GM13977 (cell line): ENCODE data around the gene SSC5D.

ENCODE experiments used
- DNase-seq: peaks from one replicate; pipeline ENCODE4 v3.0.0; 2012; ENCODE audit warnings: low spot score
- CTCF ChIP-seq: IDR thresholded peaks from 2 replicates; pipeline ENCODE4 v1.5.1; 2012; ENCODE audit warnings: mild to moderate bottlenecking, control low read depth; ENCODE audit not compliant: insufficient read depth; ENCODE audit errors: extremely low read depth, missing control alignments
- in situ Hi-C: fragments of 300-500 bp; cut with MboI; formaldehyde crosslinking; loops from one replicate; pipeline ENCODE4 v1.12.0; 2022; ENCODE audit warnings: low sequenced_read_pairs, low pct_unique_long_range_greater_than_20kb, mixed read lengths, inconsistent platforms; ENCODE audit not compliant: unreplicated experiment

The SSC5D gene

DNA sequence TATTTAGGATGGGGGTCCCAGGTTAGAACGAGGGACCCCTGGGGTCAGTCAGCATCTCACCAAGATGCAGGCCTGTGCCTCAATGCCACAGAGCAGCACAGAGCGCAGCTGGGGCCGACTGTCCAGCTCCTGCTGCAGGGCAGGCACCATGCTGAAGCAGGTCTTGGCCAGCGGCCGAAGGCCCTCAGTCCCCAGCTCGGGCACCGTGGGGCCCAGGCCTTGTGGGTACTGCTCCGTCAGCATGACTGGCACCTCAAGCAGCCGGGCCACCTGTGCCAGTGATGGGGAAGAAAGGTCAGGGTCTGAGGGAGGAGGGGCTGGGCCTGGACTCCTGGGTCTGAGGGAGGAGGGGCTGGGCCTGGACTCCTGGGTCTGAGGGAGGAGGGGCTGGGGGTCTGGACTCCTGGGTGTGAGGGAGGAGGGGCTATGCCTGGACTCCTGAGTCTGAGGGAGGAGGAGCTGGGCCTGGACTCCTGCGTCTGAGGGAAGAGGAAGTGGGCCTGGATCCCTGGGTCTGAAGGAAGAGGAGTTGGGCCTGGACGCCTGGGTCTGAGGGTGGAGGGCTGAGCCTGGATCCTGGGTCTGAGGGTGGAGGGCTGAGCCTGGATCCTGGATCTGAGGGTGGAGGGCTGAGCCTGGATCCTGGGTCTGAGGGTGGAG, 32.5 kb upstream of the SSC5D start:
- no peak for DNase-seq
- no peak for TF ChIP-seq CTCF

DNA sequence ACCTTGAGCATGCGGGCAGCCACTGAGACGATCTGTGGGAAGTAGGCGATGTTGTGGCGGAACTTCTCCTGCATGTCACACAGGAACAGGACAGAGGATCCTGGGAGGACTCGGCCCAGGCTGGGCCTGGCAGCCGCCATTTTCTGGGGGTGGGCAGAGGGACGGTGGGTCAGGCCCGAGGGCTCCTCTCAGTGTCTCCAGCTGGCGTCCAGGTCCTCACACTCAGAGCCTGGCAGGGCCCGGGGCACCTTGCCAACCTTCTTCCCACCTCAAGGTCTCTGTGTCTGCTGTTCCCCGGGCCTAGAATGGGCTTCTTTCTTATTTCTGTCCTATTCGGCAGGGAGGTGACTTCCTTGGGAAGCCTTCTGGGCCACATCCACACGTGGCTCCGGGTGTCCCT, 31.9 kb upstream of the SSC5D start:
- no peak for TF ChIP-seq CTCF
- DNase-seq: no peak
- in situ Hi-C loops: no loop called here

More for the DNA sequence above, 32.5 kb upstream of the SSC5D start:
- in situ Hi-C loops: no loop called here

DNA sequence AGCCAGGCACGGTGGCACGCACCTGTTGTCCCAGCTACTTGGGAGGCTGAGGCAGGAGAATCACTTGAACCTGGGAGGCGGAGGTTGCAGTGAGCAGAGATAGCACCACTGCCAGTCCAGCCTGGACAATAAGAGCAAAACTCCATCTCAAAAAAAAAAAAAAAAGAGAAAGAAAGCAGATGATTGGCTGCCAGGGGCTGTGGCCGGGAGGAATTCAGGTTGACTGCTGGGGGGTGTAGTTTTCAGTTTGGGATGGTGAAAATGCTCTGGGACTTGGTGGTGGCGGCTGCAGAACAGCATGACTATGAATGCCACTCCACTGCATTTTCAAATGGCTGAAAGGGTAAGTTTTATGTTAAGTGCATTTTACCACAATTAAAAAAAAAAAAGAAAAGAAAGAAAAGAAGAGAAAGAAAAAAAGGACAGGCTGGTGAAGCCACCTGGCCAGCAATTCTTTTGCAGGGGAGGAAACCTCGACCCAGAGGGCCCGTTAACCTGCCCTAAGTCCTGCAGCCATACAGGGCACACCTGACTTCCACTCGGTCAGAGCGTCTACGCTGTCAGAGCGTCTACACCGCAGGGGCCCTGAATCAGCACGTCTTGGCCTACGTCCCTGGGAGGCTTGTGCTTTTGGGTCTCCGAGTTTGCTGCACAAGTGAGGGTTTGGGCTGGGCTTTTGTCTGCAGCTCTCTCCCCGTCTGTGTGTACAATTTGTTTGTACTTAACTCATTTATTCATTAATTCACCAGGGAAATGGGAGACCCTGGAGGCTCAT, 30.4 kb upstream of the SSC5D start:
- in situ Hi-C loops: no loop called here
- no peak for DNase-seq
- TF ChIP-seq CTCF: no peak

GRCh38 chr19:55459551-55459949, 28.7 kb upstream of the SSC5D start:
- DNase-seq: no peak
- in situ Hi-C loops: no loop called here
- TF ChIP-seq CTCF: no peak

DNA sequence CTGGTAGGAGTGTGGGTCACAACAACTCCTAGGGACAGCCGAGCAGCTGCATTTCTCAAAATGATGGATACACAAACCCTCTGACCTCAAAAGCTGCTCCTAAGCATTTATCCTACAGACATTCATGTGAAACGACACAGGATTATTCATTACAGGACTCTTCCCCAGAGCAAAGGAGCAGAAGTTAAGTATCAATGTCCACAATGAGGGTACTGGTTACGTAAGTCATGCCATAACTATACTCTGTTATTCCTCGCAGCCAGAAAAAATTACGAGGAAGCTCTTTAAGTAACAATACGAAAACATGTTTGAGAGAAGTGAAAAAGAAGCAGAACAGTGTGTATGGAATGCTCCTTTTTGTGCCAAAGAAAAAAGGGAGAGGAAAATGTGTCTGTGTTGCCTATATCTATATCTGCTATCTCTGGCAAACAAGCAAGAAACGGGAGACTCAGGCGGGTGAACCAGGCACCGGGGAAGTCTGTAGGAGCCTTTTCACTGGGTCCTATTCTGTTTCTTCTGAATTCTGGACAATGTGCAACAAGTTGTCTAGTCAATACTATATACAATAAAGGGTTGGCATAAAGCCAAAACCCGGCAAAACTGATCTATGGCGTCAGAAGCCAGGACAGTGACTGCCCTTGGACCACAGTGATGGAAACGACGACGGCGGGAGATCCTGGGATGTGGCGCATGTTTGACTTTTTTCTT, 28.1 kb upstream of the SSC5D start:
- in situ Hi-C loops: no loop called here
- no peak for TF ChIP-seq CTCF
- no peak for DNase-seq

DNA sequence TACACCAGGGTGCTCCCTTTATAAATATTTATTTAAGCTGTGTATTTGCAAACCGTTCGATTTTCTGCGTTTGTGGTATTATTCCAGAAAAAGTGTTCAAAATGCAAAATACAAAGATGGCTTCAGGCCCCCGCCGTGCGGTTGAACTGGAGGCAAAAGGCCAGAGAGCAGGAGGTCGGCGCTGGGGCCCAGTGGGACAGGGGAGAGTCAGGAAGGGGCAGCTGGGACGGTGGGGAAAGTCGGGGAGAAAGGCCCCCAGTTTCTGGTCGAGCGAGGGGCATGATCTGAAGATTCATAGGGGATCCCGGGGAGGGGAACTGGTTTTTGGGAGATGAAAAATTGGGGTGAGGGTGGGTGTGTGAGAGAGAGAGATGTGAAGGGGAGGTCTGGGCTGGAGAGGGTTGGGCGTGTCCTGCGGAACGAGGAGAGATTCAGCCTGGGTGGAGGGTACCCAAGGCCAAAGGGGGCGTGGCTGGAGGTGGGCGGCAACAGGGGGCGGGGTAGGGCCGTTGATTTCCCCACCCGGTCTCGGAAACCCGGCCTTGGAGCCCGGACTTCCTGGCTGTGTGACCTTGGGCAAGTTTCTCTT, 27.5 kb upstream of the SSC5D start:
- in situ Hi-C loops: no loop called here
- TF ChIP-seq CTCF: no peak
- peak; percentile 80 for DNase-seq
